Anterior cingulate cortex (tissue), 58 donors: ENCODE measurements around the gene PDLIM5.

Source experiments
- DNase-seq, 58 donors: peaks; one replicate each; lab custom pipeline; 2025; lab: John Stamatoyannopoulos, UW

Gene PDLIM5

GRCh38 chr4:94673961-94674360, 222.2 kb downstream of the PDLIM5 start:
- DNase-seq = no peak

- no peak for DNase-seq
Observed at GRCh38 chr4:94676970-94677369, 225.2 kb downstream of the PDLIM5 start.

GRCh38 chr4:94678896-94679295, 227.2 kb downstream of the PDLIM5 start:
- DNase-seq = no peak

GRCh38 chr4:94680176-94680862, 228.6 kb downstream of the PDLIM5 start:
- no peak for DNase-seq

GRCh38 chr4:94686086-94686485, 234.3 kb downstream of the PDLIM5 start:
- no peak for DNase-seq

- no peak for DNase-seq
Observed at GRCh38 chr4:94689155-94689860, 237.6 kb downstream of the PDLIM5 start.

GRCh38 chr4:94690851-94691254, 239.1 kb downstream of the PDLIM5 start:
- DNase-seq = no peak

- DNase-seq = no peak
Observed at GRCh38 chr4:94691552-94691951, 239.8 kb downstream of the PDLIM5 start.

GRCh38 chr4:94695384-94695783, 243.6 kb downstream of the PDLIM5 start:
- DNase-seq = no peak

GRCh38 chr4:94698187-94698586, 246.4 kb downstream of the PDLIM5 start:
- DNase-seq = no peak

- no peak for DNase-seq
Observed at GRCh38 chr4:94700298-94700697, 248.6 kb downstream of the PDLIM5 start.

GRCh38 chr4:94701631-94702300, 250.0 kb downstream of the PDLIM5 start:
- DNase-seq = no peak

GRCh38 chr4:94711635-94712034, 259.9 kb downstream of the PDLIM5 start:
- no peak for DNase-seq

- no peak for DNase-seq
Observed at GRCh38 chr4:94714365-94715160, 262.8 kb downstream of the PDLIM5 start.

GRCh38 chr4:94715726-94716125, 264.0 kb downstream of the PDLIM5 start:
- no peak for DNase-seq
